CD14-positive monocyte (primary cell): ENCODE results near the gene DENND1B. TPM values are rescaled to one million over a fixed set of nuclear protein-coding genes. Genes with fewer than 3 reads are reported as not detected.

Experiments used
- DNase-seq, 3 donors: peaks; one replicate each; pipeline ENCODE4 v3.0.0-alpha.2; 2011 to 2022
- H2AFZ ChIP-seq: 2 replicates; pipeline ENCODE4 v1.6.0; 2012; ENCODE audit warnings: mild to moderate bottlenecking, low read depth, low read length, inconsistent platforms; ENCODE audit not compliant: insufficient read depth, poor library complexity, severe bottlenecking
- H3K27ac ChIP-seq, 2 donors: 1 replicate in 1 of 2; 2 replicates in 1 of 2; pipeline ENCODE4 v1.5.1; 2012 to 2013; ENCODE audit warnings: low read length in 2 of 2, control low read depth in 1 of 2, inconsistent platforms in 1 of 2, low read depth in 1 of 2, mild to moderate bottlenecking in 1 of 2
- H3K27me3 ChIP-seq, 2 donors: one replicate each; pipeline versions ENCODE4 v1.6.0 to v1.6.1; 2011 to 2013; ENCODE audit warnings: low read length in 2 of 2; ENCODE audit not compliant: control insufficient read depth in 2 of 2, insufficient read depth in 2 of 2
- H3K36me3 ChIP-seq, 2 donors: replicated peaks in 1 of 2; 1 replicate in 1 of 2; 2 replicates in 1 of 2; pipeline versions ENCODE4 v1.5.1 to v1.6.1; 2012 to 2013; ENCODE audit warnings: low read length in 2 of 2, control low read depth in 1 of 2, inconsistent platforms in 1 of 2, mild to moderate bottlenecking in 1 of 2; ENCODE audit not compliant: insufficient read depth in 2 of 2, control insufficient read depth in 1 of 2
- H3K4me1 ChIP-seq, 2 donors: 1 replicate in 1 of 2; 2 replicates in 1 of 2; pipeline versions ENCODE4 v1.5.1 to v1.6.1; 2012 to 2013; ENCODE audit warnings: low read length in 2 of 2, control low read depth in 1 of 2, inconsistent platforms in 1 of 2, mild to moderate bottlenecking in 1 of 2, moderate library complexity in 1 of 2; ENCODE audit not compliant: insufficient read depth in 2 of 2, control insufficient read depth in 1 of 2
- H3K4me2 ChIP-seq: replicated peaks from 2 replicates; pipeline ENCODE3; 2012; ENCODE audit warnings: low read length, moderate library complexity, mild to moderate bottlenecking; ENCODE audit not compliant: poor library complexity, severe bottlenecking; ENCODE audit errors: extremely low read depth
- H3K4me3 ChIP-seq, 3 experiments: fragments of 200-600 bp in 1 of 3; sonication (generic) in 1 of 3; replicated peaks in 1 of 3; 1 replicate in 2 of 3; 2 replicates in 1 of 3; pipeline ENCODE4 v1.5.1; 2011 to 2013; ENCODE audit warnings: low read length in 3 of 3, mild to moderate bottlenecking in 3 of 3, control low read depth in 2 of 3, low read depth in 2 of 3, inconsistent platforms in 1 of 3, moderate library complexity in 1 of 3
- H3K79me2 ChIP-seq: 2 replicates; pipeline ENCODE4 v1.6.0; 2012; ENCODE audit warnings: mild to moderate bottlenecking, control low read depth, inconsistent platforms, low read length, moderate library complexity; ENCODE audit not compliant: insufficient read depth
- H3K9ac ChIP-seq: 2 replicates; pipeline ENCODE4 v1.6.0; 2017; ENCODE audit warnings: low read length, mild to moderate bottlenecking; ENCODE audit not compliant: insufficient read depth, poor library complexity, severe bottlenecking
- H3K9me3 ChIP-seq, 2 donors: replicated peaks in 1 of 2; 1 replicate in 1 of 2; 2 replicates in 1 of 2; pipeline versions ENCODE4 v1.5.1 to v1.6.1; 2012 to 2013; ENCODE audit warnings: low read length in 2 of 2, control low read depth in 1 of 2; ENCODE audit not compliant: control insufficient read depth in 1 of 2, insufficient read depth in 1 of 2
- H4K20me1 ChIP-seq: 2 replicates; pipeline ENCODE4 v1.6.0; 2012; ENCODE audit warnings: mild to moderate bottlenecking, low read length, control low read depth, moderate library complexity; ENCODE audit not compliant: insufficient read depth
- H3K27ac Mint-ChIP-seq, 7 donors: one replicate each; pipeline ENCODE4 v1.8.0; 2020; ENCODE audit warnings: mild to moderate bottlenecking in 7 of 7, mixed read lengths in 7 of 7, moderate library complexity in 6 of 7, inconsistent platforms in 2 of 7
- H3K27me3 Mint-ChIP-seq, 3 donors: one replicate each; pipeline ENCODE4 v1.8.0; 2021 to 2022; ENCODE audit warnings: low read depth in 3 of 3, mild to moderate bottlenecking in 3 of 3, mixed read lengths in 3 of 3, moderate library complexity in 3 of 3, inconsistent platforms in 1 of 3
- H3K36me3 Mint-ChIP-seq, 2 donors: one replicate each; pipeline ENCODE4 v1.8.0; 2020; ENCODE audit warnings: mixed read lengths in 2 of 2, inconsistent platforms in 1 of 2, mild to moderate bottlenecking in 1 of 2
- H3K4me1 Mint-ChIP-seq: one replicate; pipeline ENCODE4 v1.8.0; 2020; ENCODE audit warnings: mild to moderate bottlenecking, mixed read lengths
- H3K4me3 Mint-ChIP-seq, 2 donors: one replicate each; pipeline ENCODE4 v1.8.0; 2020; ENCODE audit warnings: mild to moderate bottlenecking in 2 of 2, mixed read lengths in 2 of 2, moderate library complexity in 1 of 2
- H3K9me3 Mint-ChIP-seq, 7 donors: one replicate each; pipeline ENCODE4 v1.8.0; 2020 to 2022; ENCODE audit warnings: mixed read lengths in 7 of 7, mild to moderate bottlenecking in 6 of 7, moderate library complexity in 6 of 7, inconsistent platforms in 2 of 7
- CTCF ChIP-seq: fragments of 200-600 bp; IDR thresholded peaks from one replicate; pipeline ENCODE4 v1.8.0; 2022; ENCODE audit warnings: antibody characterized with exemption, mild to moderate bottlenecking
- WGBS: methylation state at CpG from one replicate; pipeline ENCODE4 v1.1.5; 2013; ENCODE audit warnings: missing lambda C conversion rate; ENCODE audit not compliant: insufficient coverage; 5-methylcytosine and 5-hydroxymethylcytosine counted together
- intact Hi-C, 2 donors: fragments of 100-400 bp; cut with micrococcal nuclease; formaldehyde crosslinking; loops; one replicate each; pipeline versions ENCODE4 v1.15.0 to v1.15.1; 2023
- polyA plus RNA-seq, 3 donors: library from polyadenylated mRNA; depleted of rRNA in 1 of 3; unstranded in 2 of 3; stranded (reverse) in 1 of 3; fragments of 300-500 nt in 2 of 3; fragments of >200 nt in 1 of 3; fragmentation: Illumina TruSeq in 2 of 3; gene quantifications; 1 replicate in 2 of 3; 2 replicates in 1 of 3; pipeline ENCODE4 v1.2.3, GENCODE V29; 2012 to 2021

Gene DENND1B
- polyA plus RNA-seq, 3 donors = 3.0 to 8.2 (median 5.7) TPM

GRCh38 chr1:197553281-197553680, 222.0 kb downstream of the DENND1B start:
- Histone ChIP-seq H3K79me2 (no peaks in the 10 kb centered on the region), H3K4me2 (no peak overlapping the region), H3K9ac (no peak overlapping the region), H3K4me1 (no peaks in the 10 kb centered on the region), H3K36me3 (peaks cover 0 to 10% of the 10 kb centered on the region in 2 donors), H2AFZ (no peak overlapping the region), H4K20me1 (no peaks in the 10 kb centered on the region), H3K9me3 (no peaks in the 10 kb centered on the region), H3K27ac (no peak overlapping the region), H3K27me3 (no peaks in the 10 kb centered on the region), H3K4me3 (no peak overlapping the region)
- H3K27me3 Mint-ChIP-seq = no peaks in the 10 kb centered on the region
- WGBS = no CpG with 5 or more reads among the region's 1 CpG
- H3K4me1 Mint-ChIP-seq = no peaks in the 10 kb centered on the region
- no peak for DNase-seq
- intact Hi-C loops = no loop called here
- H3K27ac Mint-ChIP-seq = no peak overlapping the region
- no peak for TF ChIP-seq CTCF
- H3K4me3 Mint-ChIP-seq = no peak overlapping the region
- no peaks in the 10 kb centered on the region for H3K9me3 Mint-ChIP-seq
- peaks cover 0 to 5% of the 10 kb centered on the region in 2 donors for H3K36me3 Mint-ChIP-seq

- Histone ChIP-seq H3K36me3 (peaks cover 0 to 5% of the 10 kb centered on the region in 2 donors), H3K79me2 (no peaks in the 10 kb centered on the region), H3K9me3 (peaks cover 5% of the 10 kb centered on the region in 2 donors), H4K20me1 (no peaks in the 10 kb centered on the region), H3K27me3 (no peaks in the 10 kb centered on the region), H3K9ac (no peak overlapping the region), H3K4me2 (no peak overlapping the region), H2AFZ (no peak overlapping the region), H3K27ac (no peak overlapping the region), H3K4me1 (no peaks in the 10 kb centered on the region), H3K4me3 (no peak overlapping the region)
- H3K36me3 Mint-ChIP-seq = peaks cover 10 to 22% of the 10 kb centered on the region in 2 donors
- no peak for DNase-seq
- intact Hi-C loops = no loop called here
- H3K27ac Mint-ChIP-seq = no peak overlapping the region
- TF ChIP-seq CTCF = no peak
- H3K4me1 Mint-ChIP-seq = no peaks in the 10 kb centered on the region
- H3K9me3 Mint-ChIP-seq = peaks cover 3 to 10% (median 7%) of the 10 kb centered on the region in 7 donors
- peaks cover 0 to 3% (median 0%) of the 10 kb centered on the region in 3 donors for H3K27me3 Mint-ChIP-seq
- H3K4me3 Mint-ChIP-seq = no peak overlapping the region
- WGBS = no CpG with 5 or more reads among the region's 1 CpG
Observed at GRCh38 chr1:197546989-197547388, 228.3 kb downstream of the DENND1B start.
